ENCODE measurements around the gene MECR.

GRCh38 chr1:29171521-29171920, 59.2 kb downstream of the MECR start:
- TF ChIP-seq REST (IDR thresholded peaks at IDR 0.05; ENCODE audit: insufficient read depth in 1 of 2, low read depth in 2 of 2, low read length in 2 of 2), result no peak
- no peak for TF ChIP-seq POLR2AphosphoS5 (IDR thresholded peaks at IDR 0.05; ENCODE audit: low read depth, low read length)
- no peak for TF ChIP-seq SIN3A (IDR thresholded peaks at IDR 0.05; ENCODE audit: borderline replicate concordance, insufficient read depth, low read length)
- no peak for TF ChIP-seq TAF1 (IDR thresholded peaks at IDR 0.05; ENCODE audit: borderline replicate concordance, insufficient read depth, low read length)
- no peak for TF ChIP-seq FOXP2 (optimal IDR thresholded peaks at IDR 0.05; ENCODE audit: borderline replicate concordance, extremely low read depth, extremely low read length, insufficient read depth)

Data from PFSK-1 (cell line).